ENCODE results near the gene SCGB1D2. TPM values are rescaled to one million over a fixed set of nuclear protein-coding genes. Genes with fewer than 3 reads are reported as not detected.

SCGB1D2 gene
- total and polyA plus RNA-seq, 7 experiments from 2014 or later = not detected

DNA sequence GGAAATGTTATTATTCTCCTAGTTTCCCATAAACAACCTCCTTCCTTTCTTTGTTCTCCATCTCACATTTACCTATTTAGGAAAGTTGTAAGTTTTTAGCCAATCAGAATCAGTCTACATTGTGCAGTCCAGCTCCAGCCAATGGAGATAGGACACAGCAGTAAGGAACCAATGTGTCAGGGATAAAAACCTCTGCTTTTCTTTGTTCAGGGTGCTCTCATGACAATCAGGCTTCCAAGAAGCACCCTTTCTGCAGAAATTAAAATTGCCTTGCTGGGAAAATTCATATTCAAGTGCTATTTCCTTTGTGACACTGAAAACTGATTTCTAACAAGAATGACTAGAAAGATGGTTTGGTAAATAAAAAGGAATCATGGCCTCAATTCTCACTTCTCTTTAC, 18.9 kb upstream of the SCGB1D2 start:
- no peak overlapping the region for H3K27ac Mint-ChIP-seq
- ChIA-PET CTCF (interaction anchor here (0.7 kb wide), 1 partner anchor 661 kb away, joined by 4 read pairs; no protein-coding TSS in a partner anchor), POLR2A (no interaction called here)
- H3K27ac ChIP-seq (ENCODE audit: low read depth, low read length) = no peak overlapping the region
- peaks cover 12 to 60% (median 33%) of the 10 kb centered on the region in 11 donors for H3K9me3 Mint-ChIP-seq
- no peaks in the 10 kb centered on the region for H3K4me1 ChIP-seq (ENCODE audit: control insufficient read depth in 2 of 2, insufficient read depth in 2 of 2, low read length in 2 of 2)
- no peaks in the 10 kb centered on the region for H3K27me3 ChIP-seq (ENCODE audit: control insufficient read depth in 2 of 2, insufficient read depth in 2 of 2, low read length in 2 of 2)
- no peak overlapping the region for H3K4me3 ChIP-seq (ENCODE audit: low read length)
- peaks cover 0 to 9% (median 5%) of the 10 kb centered on the region in 5 donors for H3K36me3 Mint-ChIP-seq
- H3K4me1 Mint-ChIP-seq = no peaks in the 10 kb centered on the region
- no peaks in the 10 kb centered on the region for H3K36me3 ChIP-seq (ENCODE audit: control insufficient read depth in 2 of 3, insufficient read depth in 3 of 3, low read length in 3 of 3)
- ATAC-seq = no peak
- intact Hi-C loops (cut with micrococcal nuclease) = no loop called here
- H3K4me3 Mint-ChIP-seq = no peak overlapping the region
- H3K9me3 ChIP-seq (ENCODE audit: control insufficient read depth in 2 of 3, low read length in 3 of 3) = peaks cover 0 to 29% (median 14%) of the 10 kb centered on the region in 3 experiments
- no peak for DNase-seq
- peaks cover 5 to 18% (median 14%) of the 10 kb centered on the region in 5 donors for H3K27me3 Mint-ChIP-seq

DNA sequence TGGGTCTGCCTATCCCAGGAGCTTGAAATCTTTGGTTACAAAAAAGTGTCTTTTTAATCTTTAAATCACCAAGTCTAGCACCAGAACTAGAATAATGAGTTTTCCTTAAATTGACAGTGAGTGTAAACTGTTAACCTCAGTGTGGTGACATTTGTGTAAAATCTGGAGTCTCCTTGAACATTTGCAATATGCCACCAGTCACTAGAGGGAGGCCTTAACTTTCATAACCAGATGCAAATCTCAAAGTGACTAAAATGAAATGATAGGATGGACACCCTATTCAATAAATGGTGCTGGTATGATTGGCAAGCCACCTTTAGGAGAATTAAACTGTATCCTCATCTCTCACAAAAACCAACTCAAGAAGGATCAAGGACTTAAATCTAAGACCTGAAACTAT, 8.3 kb upstream of the SCGB1D2 start:
- Mint-ChIP-seq H3K27me3 (peaks cover 21 to 51% (median 37%) of the 10 kb centered on the region in 5 donors), H3K9me3 (no peaks in the 10 kb centered on the region), H3K27ac (no peak overlapping the region), H3K4me3 (no peak overlapping the region), H3K36me3 (no peaks in the 10 kb centered on the region), H3K4me1 (no peaks in the 10 kb centered on the region)
- ChIA-PET POLR2A (no interaction called here), CTCF (interaction anchor here (0.6 kb wide), 1 partner anchor 77 kb away, joined by 3 read pairs; no protein-coding TSS in a partner anchor)
- H3K9me3 ChIP-seq (ENCODE audit: control insufficient read depth in 2 of 3, low read length in 3 of 3) = no peaks in the 10 kb centered on the region
- ATAC-seq (no peak), DNase-seq (no peak)
- no peaks in the 10 kb centered on the region for H3K36me3 ChIP-seq (ENCODE audit: control insufficient read depth in 2 of 3, insufficient read depth in 3 of 3, low read length in 3 of 3)
- H3K4me3 ChIP-seq (ENCODE audit: low read length) = no peak overlapping the region
- no peaks in the 10 kb centered on the region for H3K27me3 ChIP-seq (ENCODE audit: control insufficient read depth in 2 of 2, insufficient read depth in 2 of 2, low read length in 2 of 2)
- H3K4me1 ChIP-seq (ENCODE audit: control insufficient read depth in 2 of 2, insufficient read depth in 2 of 2, low read length in 2 of 2) = no peaks in the 10 kb centered on the region
- intact Hi-C loops (cut with micrococcal nuclease) = loop anchor here (2.0 to 5.0 kb wide), 2 partner anchors 77 to 79 kb away; no protein-coding TSS in a partner anchor
- no peak overlapping the region for H3K27ac ChIP-seq (ENCODE audit: low read depth, low read length)

DNA sequence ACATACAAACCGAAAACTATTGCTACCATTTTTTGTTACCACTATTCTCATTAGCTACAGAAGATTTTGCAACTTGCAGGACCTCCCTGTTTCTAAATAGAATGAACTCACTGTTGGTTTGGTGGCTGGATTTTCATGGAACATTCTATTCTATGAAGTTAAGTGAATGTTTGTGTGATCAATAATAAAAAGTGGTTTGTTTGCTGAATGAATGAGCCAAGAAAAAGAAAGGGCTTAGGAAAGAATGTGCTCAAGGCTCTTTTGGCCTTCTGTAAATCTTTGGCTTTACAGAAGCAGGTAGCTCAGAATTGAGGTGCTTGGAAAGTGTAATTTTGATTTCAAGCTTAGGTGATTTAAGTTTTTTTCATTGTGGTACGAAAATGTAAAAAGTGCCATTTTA, 5.9 kb upstream of the SCGB1D2 start:
- Mint-ChIP-seq H3K9me3 (no peaks in the 10 kb centered on the region), H3K27me3 (peaks cover 21 to 58% (median 54%) of the 10 kb centered on the region in 5 donors), H3K4me1 (no peaks in the 10 kb centered on the region), H3K36me3 (peaks cover 0 to 3% (median 0%) of the 10 kb centered on the region in 5 donors), H3K27ac (no peak overlapping the region), H3K4me3 (no peak overlapping the region)
- H3K4me3 ChIP-seq (ENCODE audit: low read length) = no peak overlapping the region
- no peaks in the 10 kb centered on the region for H3K36me3 ChIP-seq (ENCODE audit: control insufficient read depth in 2 of 3, insufficient read depth in 3 of 3, low read length in 3 of 3)
- intact Hi-C loops (cut with micrococcal nuclease) = no loop called here
- H3K27me3 ChIP-seq (ENCODE audit: control insufficient read depth in 2 of 2, insufficient read depth in 2 of 2, low read length in 2 of 2) = no peaks in the 10 kb centered on the region
- no peak overlapping the region for H3K27ac ChIP-seq (ENCODE audit: low read depth, low read length)
- no peaks in the 10 kb centered on the region for H3K4me1 ChIP-seq (ENCODE audit: control insufficient read depth in 2 of 2, insufficient read depth in 2 of 2, low read length in 2 of 2)
- POLR2A ChIA-PET = no interaction called here
- H3K9me3 ChIP-seq (ENCODE audit: control insufficient read depth in 2 of 3, low read length in 3 of 3) = no peaks in the 10 kb centered on the region
- DNase-seq (no peak), ATAC-seq (no peak)
- CTCF ChIA-PET = no interaction called here

- H3K4me3 Mint-ChIP-seq = no peak overlapping the region
- peaks cover 21 to 56% (median 49%) of the 10 kb centered on the region in 5 donors for H3K27me3 Mint-ChIP-seq
- no peak overlapping the region for H3K4me3 ChIP-seq (ENCODE audit: low read length)
- no peaks in the 10 kb centered on the region for H3K27me3 ChIP-seq (ENCODE audit: control insufficient read depth in 2 of 2, insufficient read depth in 2 of 2, low read length in 2 of 2)
- POLR2A ChIA-PET = no interaction called here
- no peaks in the 10 kb centered on the region for H3K9me3 ChIP-seq (ENCODE audit: control insufficient read depth in 2 of 3, low read length in 3 of 3)
- CTCF ChIA-PET = no interaction called here
- intact Hi-C loops (cut with micrococcal nuclease) = no loop called here
- no peaks in the 10 kb centered on the region for H3K4me1 Mint-ChIP-seq
- H3K36me3 ChIP-seq (ENCODE audit: control insufficient read depth in 2 of 3, insufficient read depth in 3 of 3, low read length in 3 of 3) = no peaks in the 10 kb centered on the region
- peaks cover 0 to 3% (median 0%) of the 10 kb centered on the region in 5 donors for H3K36me3 Mint-ChIP-seq
- no peaks in the 10 kb centered on the region for H3K4me1 ChIP-seq (ENCODE audit: control insufficient read depth in 2 of 2, insufficient read depth in 2 of 2, low read length in 2 of 2)
- no peak for DNase-seq
- H3K9me3 Mint-ChIP-seq = no peaks in the 10 kb centered on the region
- no peak overlapping the region for H3K27ac Mint-ChIP-seq
- H3K27ac ChIP-seq (ENCODE audit: low read depth, low read length) = no peak overlapping the region
- ATAC-seq = no peak
Observed at GRCh38 chr11:62237499-62237898, 4.5 kb upstream of the SCGB1D2 start.

- H3K4me3 ChIP-seq (ENCODE audit: low read length) = no peak overlapping the region
- no peaks in the 10 kb centered on the region for H3K36me3 ChIP-seq (ENCODE audit: control insufficient read depth in 2 of 3, insufficient read depth in 3 of 3, low read length in 3 of 3)
- Mint-ChIP-seq H3K4me3 (no peak overlapping the region), H3K27me3 (peaks cover 21 to 49% (median 43%) of the 10 kb centered on the region in 5 donors), H3K4me1 (no peaks in the 10 kb centered on the region), H3K36me3 (peaks cover 0 to 3% (median 0%) of the 10 kb centered on the region in 5 donors), H3K9me3 (no peaks in the 10 kb centered on the region), H3K27ac (no peak overlapping the region)
- intact Hi-C loops (cut with micrococcal nuclease) = no loop called here
- ChIA-PET CTCF (no interaction called here), POLR2A (no interaction called here)
- DNase-seq = no peak
- H3K27ac ChIP-seq (ENCODE audit: low read depth, low read length) = no peak overlapping the region
- ATAC-seq = no peak
- no peaks in the 10 kb centered on the region for H3K27me3 ChIP-seq (ENCODE audit: control insufficient read depth in 2 of 2, insufficient read depth in 2 of 2, low read length in 2 of 2)
- no peaks in the 10 kb centered on the region for H3K9me3 ChIP-seq (ENCODE audit: control insufficient read depth in 2 of 3, low read length in 3 of 3)
- no peaks in the 10 kb centered on the region for H3K4me1 ChIP-seq (ENCODE audit: control insufficient read depth in 2 of 2, insufficient read depth in 2 of 2, low read length in 2 of 2)
Observed at GRCh38 chr11:62238151-62238550, 3.9 kb upstream of the SCGB1D2 start.

DNA sequence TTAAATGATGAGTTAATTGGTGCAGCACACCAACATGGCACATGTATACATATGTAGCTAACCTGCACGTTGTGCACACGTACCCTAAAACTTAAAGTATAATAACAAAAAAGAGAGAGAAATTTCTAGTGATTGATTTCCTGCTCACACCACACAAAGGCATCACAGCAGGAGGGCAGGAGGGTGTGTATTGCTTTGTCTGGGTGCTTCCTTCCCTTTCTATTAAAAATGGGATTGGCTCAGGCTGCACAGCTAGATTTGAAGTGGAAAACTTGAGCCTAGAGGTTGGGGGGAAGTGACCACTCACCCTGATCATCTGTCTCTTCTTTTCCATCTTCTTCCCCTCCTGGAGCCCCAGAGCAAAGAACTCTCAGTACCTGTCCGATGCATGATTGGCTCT, 944 bp upstream of the SCGB1D2 start:
- Mint-ChIP-seq H3K36me3 (peaks cover 0 to 3% (median 0%) of the 10 kb centered on the region in 5 donors), H3K27me3 (peaks cover 23 to 44% (median 31%) of the 10 kb centered on the region in 5 donors), H3K4me3 (no peak overlapping the region), H3K27ac (no peak overlapping the region), H3K4me1 (no peaks in the 10 kb centered on the region), H3K9me3 (no peaks in the 10 kb centered on the region)
- no peak overlapping the region for H3K27ac ChIP-seq (ENCODE audit: low read depth, low read length)
- POLR2A ChIA-PET = no interaction called here
- intact Hi-C loops (cut with micrococcal nuclease) = no loop called here
- no peaks in the 10 kb centered on the region for H3K9me3 ChIP-seq (ENCODE audit: control insufficient read depth in 2 of 3, low read length in 3 of 3)
- no peaks in the 10 kb centered on the region for H3K36me3 ChIP-seq (ENCODE audit: control insufficient read depth in 2 of 3, insufficient read depth in 3 of 3, low read length in 3 of 3)
- no peaks in the 10 kb centered on the region for H3K27me3 ChIP-seq (ENCODE audit: control insufficient read depth in 2 of 2, insufficient read depth in 2 of 2, low read length in 2 of 2)
- H3K4me3 ChIP-seq (ENCODE audit: low read length) = no peak overlapping the region
- H3K4me1 ChIP-seq (ENCODE audit: control insufficient read depth in 2 of 2, insufficient read depth in 2 of 2, low read length in 2 of 2) = no peaks in the 10 kb centered on the region
- ATAC-seq (no peak), DNase-seq (no peak)
- CTCF ChIA-PET = no interaction called here

GRCh38 chr11:62245271-62245753, 3.3 kb downstream of the SCGB1D2 start:
- ATAC-seq (no peak), DNase-seq (peak in 1 of 9 donors; percentile 30)
- Mint-ChIP-seq H3K36me3 (peaks cover 0 to 11% (median 7%) of the 10 kb centered on the region in 5 donors), H3K4me3 (no peak overlapping the region), H3K9me3 (peaks cover 8 to 12% (median 10%) of the 10 kb centered on the region in 11 donors), H3K27ac (peak overlapping the region in 1 of 9 donors; percentile 23), H3K27me3 (peaks cover 13 to 48% (median 42%) of the 10 kb centered on the region in 5 donors), H3K4me1 (no peaks in the 10 kb centered on the region)
- H3K4me3 ChIP-seq (ENCODE audit: low read length) = no peak overlapping the region
- CTCF ChIA-PET = no interaction called here
- peaks cover 0 to 5% (median 0%) of the 10 kb centered on the region in 3 experiments for H3K9me3 ChIP-seq (ENCODE audit: control insufficient read depth in 2 of 3, low read length in 3 of 3)
- no peaks in the 10 kb centered on the region for H3K27me3 ChIP-seq (ENCODE audit: control insufficient read depth in 2 of 2, insufficient read depth in 2 of 2, low read length in 2 of 2)
- H3K27ac ChIP-seq (ENCODE audit: low read depth, low read length) = no peak overlapping the region
- H3K36me3 ChIP-seq (ENCODE audit: control insufficient read depth in 2 of 3, insufficient read depth in 3 of 3, low read length in 3 of 3) = no peaks in the 10 kb centered on the region
- POLR2A ChIA-PET = no interaction called here
- H3K4me1 ChIP-seq (ENCODE audit: control insufficient read depth in 2 of 2, insufficient read depth in 2 of 2, low read length in 2 of 2) = no peaks in the 10 kb centered on the region
- intact Hi-C loops (cut with micrococcal nuclease) = no loop called here

Data from naive thymus-derived CD4-positive, alpha-beta T cell (primary cell).